Keratinocyte (primary cell): ENCODE data around the gene ZEB2. TPM values are rescaled to one million over a fixed set of nuclear protein-coding genes. Genes with fewer than 3 reads are reported as not detected.

Source experiments
- DNase-seq: peaks from one replicate; pipeline ENCODE4 v3.0.0-alpha.2; 2011; ENCODE audit warnings: low read depth, missing footprints, low spot score
- FAIRE-seq: peaks from 2 replicates; lab custom pipeline; 2011; peaks lifted over from hg19 to GRCh38; lab: Jason Lieb, UNC
- H2AFZ ChIP-seq: 2 replicates; pipeline ENCODE4 v1.6.0; 2012; ENCODE audit warnings: low read length, control low read depth, inconsistent platforms; ENCODE audit not compliant: control insufficient read depth
- H3K27ac ChIP-seq: 2 replicates; pipeline ENCODE4 v1.5.1; 2011; ENCODE audit warnings: low read length; ENCODE audit not compliant: control insufficient read depth, insufficient read depth
- H3K27me3 ChIP-seq: 3 replicates; pipeline ENCODE4 v1.6.0; 2011; ENCODE audit warnings: low read length; ENCODE audit not compliant: control insufficient read depth, insufficient read depth; ENCODE audit errors: extremely low read depth
- H3K36me3 ChIP-seq, 2 experiments: 2 replicates in 1 of 2; 3 replicates in 1 of 2; pipeline ENCODE4 v1.5.1; 2011; ENCODE audit warnings: low read length in 2 of 2, mild to moderate bottlenecking in 1 of 2; ENCODE audit not compliant: control insufficient read depth in 2 of 2, insufficient read depth in 2 of 2; ENCODE audit errors: extremely low read depth in 1 of 2
- H3K4me1 ChIP-seq: 3 replicates; pipeline ENCODE4 v1.5.1; 2011; ENCODE audit warnings: low read length; ENCODE audit not compliant: control insufficient read depth, insufficient read depth; ENCODE audit errors: extremely low read depth
- H3K4me2 ChIP-seq: 3 replicates; pipeline ENCODE4 v1.6.0; 2011; ENCODE audit warnings: low read depth, low read length; ENCODE audit not compliant: control insufficient read depth, insufficient read depth; ENCODE audit errors: extremely low read depth
- H3K4me3 ChIP-seq, 3 experiments: fragments of 200-600 bp in 1 of 3; sonication (generic) in 1 of 3; 2 replicates in 2 of 3; 3 replicates in 1 of 3; pipeline ENCODE4 v1.5.1; 2011 to 2016; ENCODE audit warnings: low read length in 3 of 3, mild to moderate bottlenecking in 3 of 3, control low read depth in 2 of 3, inconsistent platforms in 1 of 3, low read depth in 1 of 3, mixed read lengths in 1 of 3, mixed run types in 1 of 3, moderate library complexity in 1 of 3; ENCODE audit not compliant: control insufficient read depth in 2 of 3, insufficient read depth in 2 of 3; ENCODE audit errors: extremely low read depth in 1 of 3
- H3K79me2 ChIP-seq: 2 replicates; pipeline ENCODE4 v1.6.0; 2012; ENCODE audit warnings: low read length; ENCODE audit not compliant: control insufficient read depth, insufficient read depth
- H3K9ac ChIP-seq: 3 replicates; pipeline ENCODE4 v1.6.0; 2011; ENCODE audit warnings: low read length; ENCODE audit not compliant: control insufficient read depth, insufficient read depth; ENCODE audit errors: extremely low read depth
- H3K9me1 ChIP-seq: 3 replicates; pipeline ENCODE4 v1.6.0; 2011; ENCODE audit warnings: low read length; ENCODE audit not compliant: control insufficient read depth, insufficient read depth; ENCODE audit errors: extremely low read depth
- H3K9me3 ChIP-seq: 2 replicates; pipeline ENCODE4 v1.5.1; 2012; ENCODE audit warnings: low read depth, low read length; ENCODE audit not compliant: control insufficient read depth
- H4K20me1 ChIP-seq: 3 replicates; pipeline ENCODE4 v1.6.0; 2011; ENCODE audit warnings: low read length; ENCODE audit not compliant: control insufficient read depth, insufficient read depth; ENCODE audit errors: extremely low read depth
- CTCF ChIP-seq, 3 experiments: IDR thresholded peaks in 1 of 3; conservative IDR thresholded peaks in 1 of 3; optimal IDR thresholded peaks in 1 of 3; 2 replicates in 2 of 3; 3 replicates in 1 of 3; pipeline versions ENCODE3 to v1.5.1; 2011; ENCODE audit warnings: low read length in 3 of 3, mild to moderate bottlenecking in 3 of 3, moderate library complexity in 2 of 3, control low read depth in 1 of 3, inconsistent platforms in 1 of 3; ENCODE audit not compliant: insufficient read depth in 2 of 3; ENCODE audit errors: extremely low read depth in 1 of 3
- EZH2 ChIP-seq: IDR thresholded peaks from one replicate; pipeline ENCODE4 v1.6.1; 2012; ENCODE audit warnings: inconsistent platforms, mild to moderate bottlenecking, low read length, moderate library complexity
- dilution Hi-C: fragments of 300-500 bp; cut with MboI; formaldehyde crosslinking; loops from one replicate; pipeline ENCODE4 v1.7.0; 2020; ENCODE audit warnings: low sequenced_read_pairs; ENCODE audit not compliant: extremely low pct_ligation_motif_present
- polyA plus RNA-seq, 5 experiments: library from polyadenylated mRNA; depleted of rRNA in 3 of 5; stranded (reverse) in 3 of 5; stranded (forward) in 1 of 5; unstranded in 1 of 5; fragments of >200 nt; gene quantifications; 1 replicate in 1 of 5; 2 replicates in 3 of 5; 3 replicates in 1 of 5; pipeline versions ENCODE4 v1.2.1 to v1.2.3, GENCODE V29; 2011 to 2012; ENCODE audit warnings: missing spikeins in 2 of 5, low read depth in 1 of 5, low replicate concordance in 1 of 5

ZEB2 gene
- polyA plus RNA-seq, 1 donor (not counting 4 experiments of a cell fraction or from before 2014, with no cell fraction given), result 0.12 TPM

GRCh38 chr2:144502369-144502768, 17.6 kb downstream of the ZEB2 start:
- H3K79me2 ChIP-seq, result no peaks in the 10 kb centered on the region
- peaks cover 12% of the 10 kb centered on the region for H3K27me3 ChIP-seq
- H4K20me1 ChIP-seq, result no peaks in the 10 kb centered on the region
- no peak overlapping the region for H3K27ac ChIP-seq
- H3K9me3 ChIP-seq, result no peaks in the 10 kb centered on the region
- no peaks in the 10 kb centered on the region for H3K4me1 ChIP-seq
- no peak overlapping the region for H3K4me2 ChIP-seq
- H3K4me3 ChIP-seq, result no peak overlapping the region
- H3K9me1 ChIP-seq, result no peaks in the 10 kb centered on the region
- DNase-seq (no peak), FAIRE-seq (no peak)
- no peaks in the 10 kb centered on the region for H3K36me3 ChIP-seq
- dilution Hi-C loops, result no loop called here
- TF ChIP-seq CTCF (optimal IDR thresholded peaks at IDR 0.05 in 1 of 3, IDR thresholded peaks at IDR 0.05 in 1 of 3, conservative IDR thresholded peaks at IDR 0.05 in 1 of 3; ENCODE audit: extremely low read depth in 1 of 3, insufficient read depth in 2 of 3, low read length in 3 of 3), result no peak
- no peak for TF ChIP-seq EZH2
- no peak overlapping the region for H2AFZ ChIP-seq
- H3K9ac ChIP-seq, result no peak overlapping the region

GRCh38 chr2:144501627-144502026, 18.3 kb downstream of the ZEB2 start:
- no peak for TF ChIP-seq EZH2
- no peak for TF ChIP-seq CTCF (optimal IDR thresholded peaks at IDR 0.05 in 1 of 3, IDR thresholded peaks at IDR 0.05 in 1 of 3, conservative IDR thresholded peaks at IDR 0.05 in 1 of 3; ENCODE audit: extremely low read depth in 1 of 3, insufficient read depth in 2 of 3, low read length in 3 of 3)
- H3K4me3 ChIP-seq, result no peak overlapping the region
- no peak overlapping the region for H3K4me2 ChIP-seq
- no peaks in the 10 kb centered on the region for H3K4me1 ChIP-seq
- H2AFZ ChIP-seq, result no peak overlapping the region
- no peaks in the 10 kb centered on the region for H3K9me3 ChIP-seq
- H3K9me1 ChIP-seq, result no peaks in the 10 kb centered on the region
- peaks cover 12% of the 10 kb centered on the region for H3K27me3 ChIP-seq
- no peaks in the 10 kb centered on the region for H4K20me1 ChIP-seq
- H3K36me3 ChIP-seq, result no peaks in the 10 kb centered on the region
- H3K79me2 ChIP-seq, result no peaks in the 10 kb centered on the region
- dilution Hi-C loops, result no loop called here
- no peak overlapping the region for H3K9ac ChIP-seq
- no peak overlapping the region for H3K27ac ChIP-seq
- no peak for FAIRE-seq
- DNase-seq, result no peak
